ENCODE data around the gene SLC25A6. TPM values are rescaled to one million over a fixed set of nuclear protein-coding genes. Genes with fewer than 3 reads are reported as not detected.

SLC25A6 gene
- total and polyA plus RNA-seq, 10 of the 15 experiments (the other 5 are each of a cell fraction or from before 2014, with no cell fraction given), result 61.9 to 642 (median 322) TPM

DNA sequence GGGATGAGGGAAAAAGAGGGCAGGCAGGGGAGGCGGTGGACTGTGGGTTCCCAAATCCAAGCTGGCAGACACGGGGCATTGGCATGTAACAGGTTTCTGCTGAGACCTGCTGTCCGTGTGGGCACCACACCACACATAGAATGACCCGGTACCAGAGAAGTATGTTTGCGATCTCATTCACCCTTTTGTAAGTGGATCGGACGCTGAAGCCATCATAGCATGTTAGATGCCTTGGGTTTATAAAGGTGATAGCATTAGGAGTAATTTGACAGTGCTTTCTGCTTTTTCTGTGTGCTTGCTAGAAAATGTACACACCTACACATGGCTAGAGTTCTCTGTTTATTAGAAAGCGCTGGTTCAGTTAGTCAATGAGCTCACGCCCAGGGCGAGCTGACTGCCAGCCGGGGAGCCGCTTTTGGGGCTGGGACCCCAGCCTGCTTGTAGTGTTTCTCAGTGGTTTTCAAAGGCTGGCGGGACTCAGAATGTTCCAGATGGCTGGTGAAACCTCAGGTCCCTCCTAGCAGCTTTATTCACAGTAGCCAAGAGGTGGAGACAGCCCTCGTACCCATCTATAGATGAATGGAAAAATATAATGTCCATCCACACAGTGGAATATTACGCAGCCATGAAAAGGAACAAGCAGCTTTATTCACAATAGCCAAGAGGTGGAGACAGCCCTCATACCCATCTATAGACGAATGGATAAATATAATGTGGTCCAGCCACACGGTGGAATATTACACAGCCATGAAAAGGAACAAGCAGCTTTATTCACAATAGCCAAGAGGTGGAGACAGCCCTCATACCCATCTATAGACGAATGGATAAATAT, 54.7 kb downstream of the SLC25A6 start (continued):
- TF ChIP-seq EED (IDR thresholded peaks at IDR 0.05; ENCODE audit: low read depth), result 0 out of 2 replicates have a peak, but pooled peaks have one; percentile 21
- TF ChIP-seq IKZF2 (IDR thresholded peaks at IDR 0.05), result 0 out of 4 replicates have a peak, but pooled peaks of 1 of the 2 experiments have one; percentile 4
- 0 out of 2 replicates have a peak, but pooled peaks have one; percentile 9 for TF ChIP-seq ATF7 (IDR thresholded peaks at IDR 0.05; ENCODE audit: low read depth)
- TF ChIP-seq RELB (IDR thresholded peaks at IDR 0.05; ENCODE audit: low read depth), result no peak
- 0 out of 2 replicates have a peak, but pooled peaks have one; percentile 40 for TF ChIP-seq SIN3A (IDR thresholded peaks at IDR 0.05; ENCODE audit: low read depth, low read length)
- TF ChIP-seq NFIC (IDR thresholded peaks at IDR 0.05; ENCODE audit: low read depth, low read length), result no peak

- ChIA-PET RAD21 (ENCODE audit: unreplicated experiment) (no interaction called here), POLR2A (no interaction called here), CTCF (no interaction called here), SMC1A (ENCODE audit: uncharacterized antibody, unreplicated experiment) (no interaction called here)
- DNase-seq (ENCODE audit: low read depth, low spot score) (peak; percentile 52), ATAC-seq (peak; percentile 81), FAIRE-seq (no peak)
- intact Hi-C loops (cut with micrococcal nuclease; ENCODE audit: unreplicated experiment) (loop anchor here (10.0 kb wide), 1 partner anchor 258 kb away; the partner anchor contains the start of gene AKAP17A), in situ Hi-C loops (cut with MboI) (loop anchor here (10.0 kb wide), 1 partner anchor 342 kb away; no protein-coding TSS in a partner anchor)
- Histone ChIP-seq H3K79me2 (ENCODE audit: control insufficient read depth, insufficient read depth, low read length) (peaks cover 6% of the 10 kb centered on the region), H3K36me3 (ENCODE audit: control insufficient read depth in 2 of 2, insufficient read depth in 2 of 2, low read length in 1 of 2) (no peaks in the 10 kb centered on the region), H3K9me3 (replicated peaks; ENCODE audit: control insufficient read depth, insufficient read depth, low read length) (peaks cover 10% of the 10 kb centered on the region; the same call in 2 of the 3 replicates), H3K4me1 (ENCODE audit: control insufficient read depth, insufficient read depth, low read length) (peaks cover 7% of the 10 kb centered on the region; the same call in 1 of the 2 replicates), H3K4me3 (peak within 1 kb of the TSS; percentile 75), H4K20me1 (ENCODE audit: control insufficient read depth, insufficient read depth) (no peaks in the 10 kb centered on the region), H3K27me3 (replicated peaks in 1 of 2; ENCODE audit: control insufficient read depth in 2 of 2, insufficient read depth in 2 of 2, low read length in 1 of 2) (no peaks in the 10 kb centered on the region), H3K27ac (ENCODE audit: control insufficient read depth, insufficient read depth) (peak within 1 kb of the TSS; percentile 77), H2AFZ (ENCODE audit: control insufficient read depth, low read depth, low read length) (peak within 1 kb of the TSS; percentile 61), H3K4me2 (ENCODE audit: control insufficient read depth, insufficient read depth) (peak within 1 kb of the TSS; percentile 91), H3K9ac (ENCODE audit: control insufficient read depth, insufficient read depth, low read length) (peak within 1 kb of the TSS; percentile 75)
- no TSS peak for BruUV-seq (replicated peaks)
- WGBS (ENCODE audit: insufficient coverage, insufficient replicate concordance, low lambda C conversion rate, missing lambda C conversion rate), result 4% methylated on average over 14 of the region's 14 CpGs
- peak in 1 of 2 experiments; percentile 19; a peak in 1 of 4 replicates for TF ChIP-seq EP300 (IDR thresholded peaks at IDR 0.05; ENCODE audit: borderline replicate concordance in 1 of 2, control insufficient read depth in 1 of 2, low read depth in 2 of 2, low read length in 2 of 2)
- TF ChIP-seq POLR2A (IDR thresholded peaks at IDR 0.05; ENCODE audit: low read depth, low read length), result peak; percentile 67
- TF ChIP-seq MEF2A (IDR thresholded peaks at IDR 0.05; ENCODE audit: insufficient read depth, low read depth, low read length), result peak; percentile 77
- peak; percentile 63 for TF ChIP-seq IKZF1 (conservative IDR thresholded peaks at IDR 0.05)
- TF ChIP-seq MTA2 (IDR thresholded peaks at IDR 0.05; ENCODE audit: low read depth), result 0 out of 2 replicates have a peak, but pooled peaks have one; percentile 6
- TF ChIP-seq MEF2B (IDR thresholded peaks at IDR 0.05; ENCODE audit: partially characterized antibody, poor library complexity, severe bottlenecking), result peak; percentile 66
- peak; percentile 16 to 19; a peak in 2 of 4 replicates for TF ChIP-seq IKZF2 (IDR thresholded peaks at IDR 0.05)
- peak; percentile 18; the same call in 1 of the 2 replicates for TF ChIP-seq RUNX3 (IDR thresholded peaks at IDR 0.05; ENCODE audit: low read length)
- no peak for TF ChIP-seq CHD2 (IDR thresholded peaks at IDR 0.05; ENCODE audit: borderline replicate concordance, low read depth, low read length)
- TF ChIP-seq ZNF622 (IDR thresholded peaks at IDR 0.05), result no peak
- 0 out of 2 replicates have a peak, but pooled peaks have one; percentile 7 for TF ChIP-seq PKNOX1 (IDR thresholded peaks at IDR 0.05)
- TF ChIP-seq POLR2AphosphoS5 (IDR thresholded peaks at IDR 0.05; ENCODE audit: low read length), result peak; percentile 94
These were observed 55.5 kb downstream of the SLC25A6 start, which contains the start of gene IL3RA for GRCh38 chrX:1336331-1336943. Gene IL3RA, plus strand, starts transcription at chrX:1336785. Its CDS starts 4,981 bp downstream, at chrX:1341766.
